Stimulated activated CD4-positive, alpha-beta T cell treated with anti-CD3 and anti-CD28 coated beads, TNF-alpha, amount 100 ng/mL, for 24 hours (primary cell): ENCODE data around the gene DIP2B.

ENCODE experiments used
- DNase-seq, 3 experiments: peaks; one replicate each; pipeline ENCODE4 v3.0.0-alpha.2; 2020; ENCODE audit warnings: low read depth in 3 of 3

DIP2B gene

GRCh38 chr12:50549885-50550284 is 45.1 kb downstream of the DIP2B start:
- no peak for DNase-seq

DNA sequence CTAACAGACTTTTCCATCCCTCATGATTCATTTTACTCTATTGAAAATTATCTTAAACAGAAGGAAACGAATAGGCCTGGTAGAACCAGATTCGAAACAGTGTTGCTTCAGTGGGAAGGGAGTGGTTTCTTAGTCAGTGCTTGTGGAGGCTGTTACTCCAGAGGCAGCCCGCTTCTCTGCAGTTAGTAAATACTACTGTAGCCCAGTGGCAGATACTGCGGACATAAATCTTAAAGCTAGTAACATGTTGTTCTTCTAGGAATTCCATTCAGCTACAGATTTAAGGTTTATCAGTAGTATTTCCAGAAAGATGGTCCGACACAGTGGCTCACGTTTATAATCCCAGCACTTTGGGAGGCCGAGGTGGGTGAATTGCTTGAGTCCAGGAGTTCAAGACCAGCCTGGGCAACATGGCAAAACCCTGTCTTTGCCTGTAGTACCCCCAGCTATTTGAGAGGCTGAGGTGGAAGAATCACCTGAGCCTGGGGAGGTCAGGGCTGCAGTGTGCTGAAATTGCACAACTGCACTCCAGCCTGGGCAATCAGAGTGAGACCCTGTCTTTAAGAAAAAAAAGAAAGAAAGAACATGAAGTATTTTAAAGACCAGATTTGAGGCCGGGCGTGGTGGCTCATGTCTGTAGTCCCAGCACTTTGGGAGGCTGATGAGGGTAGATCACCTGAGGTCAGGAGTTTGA is 45.9 kb downstream of the DIP2B start:
- DNase-seq = no peak

GRCh38 chr12:50551866-50552265 is 47.1 kb downstream of the DIP2B start:
- no peak for DNase-seq

GRCh38 chr12:50554651-50555050 is 49.9 kb downstream of the DIP2B start:
- DNase-seq = no peak

- peak in 2 of 3 experiments; percentile 22 to 27 for DNase-seq
Observed at GRCh38 chr12:50555471-50555885, 50.7 kb downstream of the DIP2B start.

- DNase-seq = no peak
Observed at GRCh38 chr12:50556273-50556672, 51.5 kb downstream of the DIP2B start.

- peak in 1 of 3 experiments; percentile 35 for DNase-seq
Observed at GRCh38 chr12:50556796-50557195, 52.0 kb downstream of the DIP2B start.

DNA sequence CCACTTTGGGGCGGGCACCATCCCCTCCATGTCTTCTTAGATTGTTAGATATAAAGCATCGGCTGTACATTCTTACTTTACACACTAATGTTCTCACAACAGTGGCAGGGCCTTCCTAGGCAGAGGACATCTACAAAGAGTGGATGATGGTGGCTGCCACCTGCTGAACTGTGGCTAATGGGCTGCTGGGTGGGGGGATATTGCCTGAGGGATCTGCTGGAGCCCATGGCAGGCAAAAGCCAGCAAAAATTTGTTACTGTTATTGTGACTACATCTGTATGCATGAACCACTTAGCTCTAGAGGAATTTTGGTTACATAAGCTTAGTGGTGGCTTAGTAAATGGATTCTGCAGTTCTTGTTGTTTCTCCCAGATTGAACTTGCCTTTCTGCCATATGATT is 52.6 kb downstream of the DIP2B start:
- DNase-seq = no peak

DNA sequence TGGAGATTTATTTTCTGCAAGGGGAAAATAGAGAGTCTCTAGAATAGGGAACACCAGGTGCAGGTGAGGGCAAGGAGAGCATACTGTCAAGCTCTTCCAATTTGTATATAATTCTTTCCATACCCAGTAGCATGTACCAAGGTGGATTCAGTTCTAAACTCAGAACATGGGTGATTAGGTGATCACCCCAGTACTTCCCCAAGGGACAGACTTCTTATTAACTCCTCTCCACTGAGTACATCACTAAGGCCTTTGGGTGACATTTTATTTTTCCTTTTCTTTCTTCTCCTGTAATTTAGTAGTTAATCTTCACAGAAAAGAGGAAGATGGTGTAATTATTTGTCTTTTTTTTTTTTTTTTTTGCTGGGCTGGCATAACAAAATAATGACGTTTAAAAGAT is 54.2 kb downstream of the DIP2B start:
- DNase-seq = no peak

DNA sequence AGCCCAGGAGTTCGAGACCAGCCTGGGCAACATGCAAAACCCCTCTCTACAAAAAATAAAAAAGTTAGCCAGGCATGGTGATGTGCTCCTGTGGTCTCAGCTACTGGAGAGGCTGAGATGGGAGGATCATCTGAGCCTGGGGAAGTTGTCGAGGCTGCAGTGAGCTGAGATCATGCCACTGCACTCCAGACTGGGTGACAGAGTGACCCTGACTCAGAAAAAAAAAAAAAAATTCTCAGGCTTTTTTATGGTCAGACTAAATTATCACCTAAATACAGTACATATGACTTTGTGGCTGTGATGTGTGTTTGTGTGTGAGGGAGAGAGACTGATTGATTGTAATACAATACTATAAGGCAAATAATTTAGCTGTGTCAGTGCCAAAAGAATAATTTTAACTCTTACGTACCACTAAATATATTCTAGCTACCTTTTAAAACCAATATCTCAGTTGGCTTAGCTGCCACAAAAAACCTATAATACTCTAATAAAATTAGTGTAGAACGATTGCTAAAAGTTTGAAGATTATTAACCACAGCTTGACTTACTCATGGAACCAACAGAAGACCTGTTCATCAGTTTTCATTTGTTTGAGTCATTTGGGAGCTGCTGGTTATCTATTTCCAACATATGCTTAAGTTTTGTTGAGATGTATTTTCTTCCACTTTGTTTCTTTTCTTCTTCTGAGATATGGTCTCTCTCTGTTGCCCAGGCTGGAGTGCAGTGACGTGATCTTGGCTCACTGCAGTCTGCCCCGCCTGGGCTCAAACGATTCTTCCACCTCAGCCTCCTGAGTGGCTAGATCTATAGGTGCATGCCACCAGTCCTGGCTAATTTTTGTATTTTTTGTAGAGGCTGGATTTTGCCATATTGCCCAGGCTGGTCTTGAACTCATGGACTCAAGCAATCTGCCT is 58.0 kb downstream of the DIP2B start:
- no peak for DNase-seq

DNA sequence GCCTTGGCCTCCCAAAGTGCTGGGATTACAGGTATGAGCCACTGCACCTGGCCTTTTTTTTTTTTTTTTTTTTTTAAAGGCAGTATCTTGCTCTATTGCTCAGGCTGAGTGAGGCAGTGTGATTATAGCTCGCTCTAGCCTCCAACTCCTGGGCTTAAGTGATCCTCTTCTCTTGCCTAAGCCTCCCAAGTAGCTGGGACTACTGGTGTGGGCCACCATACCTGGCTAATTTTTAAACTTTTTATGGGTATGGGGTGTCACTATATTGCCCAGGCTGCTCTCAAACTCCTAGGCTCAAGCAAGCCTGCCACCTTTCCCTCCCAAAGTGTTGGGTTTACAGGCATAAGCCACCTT is 58.6 kb downstream of the DIP2B start:
- no peak for DNase-seq

- no peak for DNase-seq
Observed at GRCh38 chr12:50564237-50564947, 59.6 kb downstream of the DIP2B start.

DNA sequence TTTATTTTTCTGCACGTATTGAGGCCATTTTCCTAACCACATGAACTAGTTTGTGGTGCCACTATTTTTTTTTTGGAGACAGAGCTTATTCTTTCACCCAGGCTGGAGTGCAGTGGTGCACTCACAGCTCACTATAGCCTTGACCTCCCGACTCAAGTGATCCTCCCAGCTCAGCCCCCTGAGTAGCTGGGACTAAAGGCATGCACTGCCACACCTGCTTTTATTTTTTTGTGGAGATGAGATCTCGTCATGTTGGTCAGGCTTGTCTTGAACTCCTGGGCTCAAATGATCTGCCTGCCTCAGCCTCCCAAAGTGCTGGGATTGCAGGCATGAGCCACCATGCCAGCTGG is 60.1 kb downstream of the DIP2B start:
- no peak for DNase-seq

GRCh38 chr12:50566066-50566465 is 61.3 kb downstream of the DIP2B start:
- DNase-seq = no peak

GRCh38 chr12:50567926-50568325 is 63.1 kb downstream of the DIP2B start:
- no peak for DNase-seq

- DNase-seq = no peak
Observed at GRCh38 chr12:50568338-50569091, 63.7 kb downstream of the DIP2B start.

- DNase-seq = no peak
Observed at GRCh38 chr12:50569321-50569720, 64.5 kb downstream of the DIP2B start.

DNA sequence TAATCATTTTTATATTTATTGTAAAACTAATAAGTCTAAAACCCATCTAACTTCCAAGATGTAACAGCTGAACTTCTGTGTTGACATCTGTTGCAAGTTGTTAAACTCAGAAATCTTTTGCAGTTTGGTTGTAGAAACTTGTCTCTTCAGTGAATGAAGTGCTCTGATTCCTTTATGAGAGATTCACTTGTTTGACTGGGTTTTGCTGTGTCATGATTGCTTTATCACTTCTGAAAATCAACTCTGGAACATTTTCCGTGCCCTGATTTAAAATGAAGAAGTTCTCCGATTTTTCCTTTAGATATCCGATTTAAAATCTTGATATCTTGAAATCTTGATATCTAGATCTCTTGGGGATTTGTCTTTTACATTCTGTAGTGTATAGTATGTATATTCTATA is 65.1 kb downstream of the DIP2B start:
- no peak for DNase-seq

DNA sequence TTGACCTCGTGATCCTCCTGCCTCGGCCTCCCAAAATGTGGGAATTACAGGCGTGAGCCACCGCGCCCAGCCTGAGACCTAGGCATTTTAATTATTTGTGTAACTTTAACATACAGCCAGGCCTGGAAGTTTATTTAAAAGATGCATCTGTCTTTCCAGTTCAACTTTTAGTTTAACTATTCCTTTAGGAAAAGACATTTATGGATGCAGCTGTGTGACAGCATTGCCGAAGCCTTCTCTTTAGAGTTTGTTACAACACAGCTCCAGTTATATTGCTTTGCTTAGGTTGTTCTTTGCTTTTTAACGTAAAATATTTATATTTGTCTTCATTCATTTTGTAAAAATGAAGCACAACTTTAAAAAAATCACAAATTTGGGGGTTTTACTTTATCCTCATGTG is 67.0 kb downstream of the DIP2B start:
- DNase-seq = no peak

DNA sequence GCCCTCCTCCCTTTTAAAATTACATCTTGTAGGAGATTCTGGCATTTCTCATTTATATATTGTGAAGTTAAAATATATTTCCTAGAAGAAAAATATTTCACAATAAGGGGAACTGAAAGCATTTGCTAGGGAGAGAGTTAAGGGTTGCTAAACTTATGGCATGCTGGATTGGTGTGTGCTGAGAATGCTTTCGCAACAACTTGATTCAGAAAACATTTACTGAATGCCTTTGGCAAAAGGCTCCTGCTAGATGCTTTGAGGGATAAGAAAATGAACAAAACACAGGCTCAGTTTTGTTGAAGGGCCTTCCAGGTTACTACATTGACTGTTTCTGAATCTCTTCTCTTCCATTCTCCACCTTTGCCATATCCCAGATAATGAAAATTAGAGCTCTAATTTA is 67.5 kb downstream of the DIP2B start:
- DNase-seq = no peak

DNA sequence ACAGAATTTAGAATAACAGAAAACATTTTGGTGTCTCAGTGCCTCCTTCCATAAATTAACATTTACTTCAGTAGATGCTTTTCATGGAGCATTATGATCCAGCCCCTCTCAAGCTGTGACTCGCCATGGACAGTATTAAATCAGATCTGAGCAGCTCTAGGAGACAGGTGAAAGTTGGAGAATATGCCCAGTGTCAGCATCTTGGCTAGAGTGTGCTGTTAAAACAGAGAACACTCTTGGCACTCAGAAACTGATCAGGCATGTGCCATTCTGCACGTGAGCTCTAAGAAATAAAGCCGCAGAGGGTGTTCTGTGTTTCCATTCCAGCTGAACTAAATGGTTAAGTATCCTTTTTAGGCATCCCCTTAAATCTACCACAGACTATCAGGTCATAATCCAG is 68.0 kb downstream of the DIP2B start:
- no peak for DNase-seq

DNA sequence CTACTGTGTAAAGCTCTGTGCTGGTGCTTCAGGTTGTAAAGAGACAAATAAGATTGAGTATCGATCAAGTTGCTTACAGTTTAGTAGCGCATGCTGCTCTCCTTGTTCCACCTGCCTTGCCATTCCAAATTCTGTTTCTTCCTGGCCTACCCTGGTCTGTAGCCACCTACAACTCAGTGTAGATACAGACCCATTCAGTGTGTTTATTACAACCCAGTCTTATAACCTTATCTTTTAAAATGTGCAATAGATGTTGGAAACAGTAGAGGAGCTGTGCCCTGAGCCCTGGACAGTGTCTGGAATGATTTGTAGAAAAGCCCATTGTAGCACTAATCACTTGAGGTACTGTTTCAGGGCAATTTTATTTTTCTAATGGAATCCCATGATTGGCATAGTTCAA is 68.5 kb downstream of the DIP2B start:
- DNase-seq = no peak
